ENCODE measurements around the gene GATAD2A. TPM values are rescaled to one million over a fixed set of nuclear protein-coding genes. Genes with fewer than 3 reads are reported as not detected.

GATAD2A gene
- total and polyA plus RNA-seq, 2 of the 8 experiments (the other 6 are each of a cell fraction or from before 2014, with no cell fraction given): 38.4 to 205 TPM

GRCh38 chr19:19409631-19410030 lies 4.2 kb downstream of the GATAD2A start:
- H3K23ac ChIP-seq (ENCODE audit: insufficient read length): no peak overlapping the region
- no peak overlapping the region for H4K5ac ChIP-seq (ENCODE audit: insufficient read length, low read depth, low read length)
- no peak overlapping the region for H2AK5ac ChIP-seq (ENCODE audit: low read depth, low read length)
- no peak overlapping the region for H3K9ac ChIP-seq (replicated peaks in 1 of 4; ENCODE audit: extremely low read depth in 1 of 4, low read depth in 3 of 4, low read length in 3 of 4)
- peaks cover 18% of the 10 kb centered on the region for H3K79me1 ChIP-seq (ENCODE audit: low read depth, low read length)
- H3K27me3 ChIP-seq (replicated peaks in 1 of 4; ENCODE audit: control insufficient read depth in 3 of 4, extremely low read depth in 1 of 4, insufficient read depth in 3 of 4, low read length in 3 of 4): no peaks in the 10 kb centered on the region
- H2BK12ac ChIP-seq (ENCODE audit: low read depth, low read length): no peak overlapping the region
- H4K20me1 ChIP-seq (replicated peaks in 1 of 2; ENCODE audit: control insufficient read depth in 1 of 2, insufficient read depth in 2 of 2, low read length in 2 of 2): peaks cover 42 to 49% of the 10 kb centered on the region in 2 experiments
- H2BK5ac ChIP-seq (ENCODE audit: low read depth, low read length): no peak overlapping the region
- H3K4ac ChIP-seq (replicated peaks; ENCODE audit: insufficient read length, low read depth, low read length): no peak overlapping the region
- CTCF ChIA-PET (ENCODE audit: partially characterized antibody): interaction anchor here (0.8 to 6.2 kb wide), 7 partner anchors 28 to 83 kb away, joined by 3 to 45 read pairs (median 4); no protein-coding TSS in a partner anchor
- H2BK20ac ChIP-seq (ENCODE audit: low read length): no peak overlapping the region
- no peak overlapping the region for H2BK15ac ChIP-seq (ENCODE audit: low read length)
- H2BK120ac ChIP-seq (replicated peaks; ENCODE audit: low read depth, low read length): no peak overlapping the region
- H4K91ac ChIP-seq (replicated peaks; ENCODE audit: insufficient read length, low read length): no peak overlapping the region
- no peaks in the 10 kb centered on the region for H3K36me3 ChIP-seq (ENCODE audit: control insufficient read depth in 2 of 4, insufficient read depth in 4 of 4, low read length in 3 of 4)
- no peak overlapping the region for H3K18ac ChIP-seq (ENCODE audit: extremely low read depth, low read length)
- POLR2A ChIA-PET (ENCODE audit: partially characterized antibody): interaction anchor here (0.6 to 4.0 kb wide), 8 partner anchors 8 to 266 kb away, joined by 3 to 13 read pairs (median 4); no protein-coding TSS in a partner anchor
- H3K4me3 ChIP-seq (ENCODE audit: extremely low read depth in 1 of 4, insufficient read depth in 2 of 4, low read depth in 3 of 4, low read length in 4 of 4): peak overlapping the region in 1 of 4 experiments; percentile 13; a peak in 1 of 8 replicates
- no peaks in the 10 kb centered on the region for H3K9me3 ChIP-seq (ENCODE audit: insufficient read depth in 2 of 2, low read depth in 1 of 2, low read length in 1 of 2)
- WGBS, 2 experiments (ENCODE audit: extremely low coverage in 1 of 2, insufficient coverage in 1 of 2, insufficient read length in 1 of 2, insufficient replicate concordance in 2 of 2, low coverage in 1 of 2, low lambda C conversion rate in 2 of 2, missing lambda C conversion rate in 1 of 2): 69 to 100% methylated on average over 1 to 8 of the region's 8 CpGs
- no peak overlapping the region for H3K27ac ChIP-seq (ENCODE audit: low read depth, low read length)
- H2AFZ ChIP-seq (ENCODE audit: low read length): no peak overlapping the region
- peaks cover 74 to 84% of the 10 kb centered on the region in 2 experiments for H3K79me2 ChIP-seq (ENCODE audit: control insufficient read depth in 1 of 2, insufficient read depth in 2 of 2, low read length in 2 of 2)
- no peak for DNase-seq (ENCODE audit: low read depth in 1 of 2, low spot score in 2 of 2)
- H3K4me2 ChIP-seq (ENCODE audit: insufficient read depth in 1 of 2, low read depth in 2 of 2, low read length in 2 of 2): peak overlapping the region; percentile 45 to 54
- H3K4me1 ChIP-seq (replicated peaks in 1 of 4; ENCODE audit: control insufficient read depth in 3 of 4, insufficient read depth in 4 of 4, low read length in 3 of 4): peaks cover 10 to 30% (median 21%) of the 10 kb centered on the region in 4 experiments; a peak in 6 of 7 replicates
- peaks cover 7% of the 10 kb centered on the region for H3K23me2 ChIP-seq (ENCODE audit: low read depth, low read length)
- H3K14ac ChIP-seq (ENCODE audit: insufficient read length): no peak overlapping the region
- H3K56ac ChIP-seq (replicated peaks; ENCODE audit: insufficient read length, low read depth, low read length): no peak overlapping the region
- H4K8ac ChIP-seq (ENCODE audit: extremely low read depth, insufficient read depth, low read length): no peak overlapping the region
- FAIRE-seq: no peak
- TF ChIP-seq SUZ12 (IDR thresholded peaks at IDR 0.05; ENCODE audit: low read length) (no peak), SRF (IDR thresholded peaks at IDR 0.05; ENCODE audit: low read depth, low read length) (no peak), TEAD4 (IDR thresholded peaks at IDR 0.05; ENCODE audit: low read depth, low read length) (no peak), SP4 (IDR thresholded peaks at IDR 0.05; ENCODE audit: low read length) (no peak)

All from H1 (cell line).